DOHH2 (cell line): Measurements from ENCODE around the gene MYL5.

Experiments used
- H3F3A ChIP-seq: fragments of 200-600 bp; sonication (generic), shearing (Covaris generic); 2 replicates; pipeline ENCODE4 v1.6.0; 2016; ENCODE audit warnings: antibody characterized with exemption, mild to moderate bottlenecking; ENCODE audit not compliant: control insufficient read depth, insufficient read depth
- H3K27ac ChIP-seq: fragments of 200-600 bp; sonication (generic); 2 replicates; pipeline ENCODE4 v1.5.1; 2014; ENCODE audit warnings: low read depth, mild to moderate bottlenecking, low read length, moderate library complexity
- H3K27me3 ChIP-seq: fragments of 200-600 bp; sonication (generic); 2 replicates; pipeline ENCODE4 v1.6.1; 2014; ENCODE audit warnings: mild to moderate bottlenecking, low read length, mixed read lengths; ENCODE audit not compliant: control insufficient read depth
- H3K36me3 ChIP-seq: fragments of 200-600 bp; sonication (generic); 2 replicates; pipeline ENCODE4 v1.6.1; 2014; ENCODE audit warnings: mild to moderate bottlenecking, low read length, moderate library complexity, mixed read lengths; ENCODE audit not compliant: control insufficient read depth
- H3K4me1 ChIP-seq: fragments of 200-600 bp; sonication (generic); 2 replicates; pipeline ENCODE4 v1.6.1; 2014; ENCODE audit warnings: mild to moderate bottlenecking, low read length, mixed read lengths; ENCODE audit not compliant: control insufficient read depth
- H3K4me2 ChIP-seq: fragments of 200-600 bp; sonication (generic); 2 replicates; pipeline ENCODE4 v1.6.0; 2014; ENCODE audit warnings: mild to moderate bottlenecking, low read length, moderate library complexity
- H3K4me3 ChIP-seq: fragments of 200-600 bp; sonication (generic); 2 replicates; pipeline ENCODE4 v1.5.1; 2014; ENCODE audit warnings: mild to moderate bottlenecking, low read length, mixed read lengths
- H3K79me2 ChIP-seq: fragments of 200-600 bp; sonication (generic); 2 replicates; pipeline ENCODE4 v1.6.1; 2014; ENCODE audit warnings: mild to moderate bottlenecking, low read length, mixed read lengths; ENCODE audit not compliant: control insufficient read depth
- H3K9me2 ChIP-seq: fragments of 200-600 bp; sonication (generic); replicated peaks from 2 replicates; pipeline ENCODE4 v1.6.1; 2014; ENCODE audit warnings: mild to moderate bottlenecking, low read length, mixed read lengths; ENCODE audit not compliant: control insufficient read depth
- H3K9me3 ChIP-seq: fragments of 200-600 bp; sonication (generic); 2 replicates; pipeline ENCODE4 v1.6.1; 2014; ENCODE audit warnings: antibody characterized with exemption, low read length, mixed read lengths; ENCODE audit not compliant: control insufficient read depth, insufficient read depth
- H4K20me1 ChIP-seq: fragments of 200-600 bp; sonication (generic); 2 replicates; pipeline ENCODE4 v1.6.0; 2014; ENCODE audit warnings: low read depth, mild to moderate bottlenecking, antibody characterized with exemption, low read length, moderate library complexity; ENCODE audit not compliant: control insufficient read depth, insufficient read depth
- CTCF ChIP-seq: fragments of 200-600 bp; sonication (generic); IDR thresholded peaks from one replicate; pipeline ENCODE4 v1.5.1; 2014; ENCODE audit warnings: antibody characterized with exemption, mild to moderate bottlenecking, low read depth, low read length; ENCODE audit not compliant: poor library complexity, severe bottlenecking
- EZH2phosphoT487 ChIP-seq: fragments of 200-600 bp; sonication (generic); IDR thresholded peaks from 2 replicates; pipeline ENCODE4 v1.6.1; 2017; ENCODE audit warnings: borderline replicate concordance, mild to moderate bottlenecking, antibody characterized with exemption, low read length, moderate library complexity, mixed read lengths

MYL5 gene

GRCh38 chr4:723751-724530 lies 49.6 kb downstream of the MYL5 start:
- Histone ChIP-seq H3K9me3 (peaks cover 3% of the 10 kb centered on the region; the same call in 1 of the 2 replicates), H3K4me1 (no peaks in the 10 kb centered on the region), H3K27me3 (no peaks in the 10 kb centered on the region), H3K27ac (no peak overlapping the region), H4K20me1 (peaks cover 5% of the 10 kb centered on the region; the same call in 1 of the 2 replicates), H3K4me3 (no peak overlapping the region), H3K4me2 (no peak overlapping the region), H3K9me2 (no peaks in the 10 kb centered on the region), H3K36me3 (peaks cover 22% of the 10 kb centered on the region), H3F3A (no peaks in the 10 kb centered on the region), H3K79me2 (peaks cover 91% of the 10 kb centered on the region)
- TF ChIP-seq CTCF = no peak
- TF ChIP-seq EZH2phosphoT487 = no peak

DNA sequence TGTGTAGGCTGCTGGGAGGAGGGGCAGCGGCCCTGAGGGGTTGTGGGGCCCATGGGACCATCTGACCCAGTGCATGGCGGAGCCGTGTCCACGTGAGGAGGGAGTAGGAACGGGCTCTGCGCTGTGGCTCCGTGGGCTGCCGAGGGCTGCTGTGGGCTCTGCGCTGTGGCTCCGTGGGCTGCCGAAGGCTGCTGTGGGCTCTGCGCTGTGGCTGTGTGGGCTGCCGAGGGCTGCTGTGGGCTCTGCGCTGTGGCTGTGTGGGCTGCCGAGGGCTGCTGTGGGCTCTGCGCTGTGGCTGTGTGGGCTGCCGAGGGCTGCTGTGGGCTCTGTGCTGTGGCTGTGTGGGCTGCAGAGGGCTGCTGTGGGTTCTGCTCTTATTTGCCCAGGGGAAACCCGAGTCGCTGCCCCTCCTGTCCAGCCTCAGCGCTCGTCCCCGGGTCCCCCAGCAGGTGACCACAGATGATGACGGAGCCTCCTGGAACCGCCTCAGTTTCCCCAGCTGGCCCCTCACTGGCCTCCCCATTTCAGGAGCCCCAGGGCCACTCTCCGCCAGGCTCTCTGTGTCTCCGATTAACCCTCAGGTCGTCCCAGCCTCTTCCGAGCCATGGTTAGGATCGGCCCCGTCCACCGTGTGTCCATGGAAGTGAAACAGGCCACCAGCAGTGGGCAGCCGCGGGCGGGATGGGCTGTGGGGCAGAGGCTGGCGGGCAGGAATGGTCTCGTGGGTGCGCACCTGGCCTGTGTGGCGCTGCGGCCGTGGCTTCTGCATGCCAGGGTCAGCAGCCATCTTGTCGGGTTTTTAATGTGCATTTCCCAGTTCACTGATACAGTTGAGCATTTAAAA lies 51.3 kb downstream of the MYL5 start:
- no peak overlapping the region for H3K27ac ChIP-seq
- peaks cover 5% of the 10 kb centered on the region; the same call in 1 of the 2 replicates for H4K20me1 ChIP-seq
- peaks cover 80% of the 10 kb centered on the region for H3K79me2 ChIP-seq
- peaks cover 3% of the 10 kb centered on the region; the same call in 1 of the 2 replicates for H3K9me3 ChIP-seq
- no peaks in the 10 kb centered on the region for H3K4me1 ChIP-seq
- no peak overlapping the region for H3K4me2 ChIP-seq
- H3K27me3 ChIP-seq = no peaks in the 10 kb centered on the region
- TF ChIP-seq EZH2phosphoT487 = no peak
- no peak for TF ChIP-seq CTCF
- H3K4me3 ChIP-seq = no peak overlapping the region
- H3K9me2 ChIP-seq = no peaks in the 10 kb centered on the region
- H3K36me3 ChIP-seq = peaks cover 31% of the 10 kb centered on the region
- no peaks in the 10 kb centered on the region for H3F3A ChIP-seq

GRCh38 chr4:726235-726787 lies 52.0 kb downstream of the MYL5 start:
- no peaks in the 10 kb centered on the region for H3K9me2 ChIP-seq
- peaks cover 34% of the 10 kb centered on the region for H3K36me3 ChIP-seq
- H3F3A ChIP-seq = no peaks in the 10 kb centered on the region
- H3K4me3 ChIP-seq = no peak overlapping the region
- TF ChIP-seq CTCF (no peak), EZH2phosphoT487 (no peak)
- H3K79me2 ChIP-seq = peaks cover 73% of the 10 kb centered on the region
- peaks cover 5% of the 10 kb centered on the region; the same call in 1 of the 2 replicates for H4K20me1 ChIP-seq
- H3K4me2 ChIP-seq = no peak overlapping the region
- H3K4me1 ChIP-seq = no peaks in the 10 kb centered on the region
- H3K27ac ChIP-seq = no peak overlapping the region
- H3K9me3 ChIP-seq = peaks cover 3% of the 10 kb centered on the region; the same call in 1 of the 2 replicates
- H3K27me3 ChIP-seq = no peaks in the 10 kb centered on the region
